IPS-18a (cell line): ENCODE data around the gene CALN1.
"Not testable (repeated sequence)": the region's sequence is repeated elsewhere in the genome, so short reads cannot be mapped to it uniquely, and the experiment has no call there.

Experiments
- H3K27ac ChIP-seq: one replicate; pipeline ENCODE4 v1.5.1; 2013; ENCODE audit warnings: low read length
- H3K27me3 ChIP-seq: one replicate; pipeline ENCODE4 v1.6.1; 2013; ENCODE audit warnings: mild to moderate bottlenecking, low read length; ENCODE audit not compliant: control insufficient read depth, insufficient read depth
- H3K36me3 ChIP-seq: one replicate; pipeline ENCODE4 v1.6.1; 2013; ENCODE audit warnings: low read depth, low read length; ENCODE audit not compliant: control insufficient read depth
- H3K4me1 ChIP-seq: one replicate; pipeline ENCODE4 v1.6.1; 2013; ENCODE audit warnings: low read depth, low read length; ENCODE audit not compliant: control insufficient read depth
- H3K4me3 ChIP-seq: one replicate; pipeline ENCODE4 v1.5.1; 2013; ENCODE audit warnings: low read length
- H3K9ac ChIP-seq: one replicate; pipeline ENCODE4 v1.6.1; 2013; ENCODE audit warnings: mild to moderate bottlenecking, low read length, moderate library complexity
- H3K9me3 ChIP-seq: one replicate; pipeline ENCODE4 v1.6.1; 2013; ENCODE audit warnings: low read depth, low read length; ENCODE audit not compliant: control insufficient read depth

The CALN1 gene

GRCh38 chr7:71962636-71963035, 449.5 kb downstream of the CALN1 start:
- Histone ChIP-seq H3K27ac (no peak overlapping the region), H3K9ac (no peak overlapping the region), H3K4me3 (no peak overlapping the region), H3K36me3 (no peaks in the 10 kb centered on the region), H3K27me3 (no peaks in the 10 kb centered on the region), H3K9me3 (no peaks in the 10 kb centered on the region), H3K4me1 (no peaks in the 10 kb centered on the region)

GRCh38 chr7:71961283-71961682, 450.9 kb downstream of the CALN1 start:
- Histone ChIP-seq H3K4me1 (no peaks in the 10 kb centered on the region), H3K9ac (no peak overlapping the region), H3K36me3 (no peaks in the 10 kb centered on the region), H3K27me3 (no peaks in the 10 kb centered on the region), H3K9me3 (no peaks in the 10 kb centered on the region), H3K27ac (no peak overlapping the region), H3K4me3 (no peak overlapping the region)

DNA sequence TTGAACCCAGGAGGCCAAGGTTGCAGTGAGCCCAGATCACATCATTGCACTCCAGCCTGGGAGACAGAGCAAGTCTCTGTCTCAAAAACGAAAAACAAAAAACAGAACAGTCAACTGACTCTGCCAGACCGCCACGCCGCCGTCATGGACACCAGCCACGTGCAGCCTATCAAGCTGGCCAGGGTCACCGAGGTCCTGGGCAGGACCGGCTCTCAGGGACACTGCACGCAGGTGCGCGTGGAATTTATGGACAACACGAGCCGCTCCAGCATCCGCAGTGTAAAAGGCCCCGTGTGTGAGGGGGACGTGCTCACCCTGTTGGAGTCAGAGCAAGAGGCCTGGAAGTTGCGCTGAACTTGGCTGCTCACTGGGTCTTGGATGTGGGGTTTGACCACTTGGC, 470.0 kb downstream of the CALN1 start:
- Histone ChIP-seq H3K27me3 (no peaks in the 10 kb centered on the region), H3K9ac (no peak overlapping the region), H3K9me3 (no peaks in the 10 kb centered on the region), H3K27ac (no peak overlapping the region), H3K4me3 (no peak overlapping the region), H3K36me3 (no peaks in the 10 kb centered on the region), H3K4me1 (peaks cover 8% of the 10 kb centered on the region)

- Histone ChIP-seq H3K4me1 (peaks cover 7% of the 10 kb centered on the region), H3K9ac (no peak overlapping the region), H3K4me3 (no peak overlapping the region), H3K36me3 (no peaks in the 10 kb centered on the region), H3K27me3 (no peaks in the 10 kb centered on the region), H3K27ac (no peak overlapping the region), H3K9me3 (no peaks in the 10 kb centered on the region)
These were observed 474.2 kb downstream of the CALN1 start for GRCh38 chr7:71937840-71938371.

DNA sequence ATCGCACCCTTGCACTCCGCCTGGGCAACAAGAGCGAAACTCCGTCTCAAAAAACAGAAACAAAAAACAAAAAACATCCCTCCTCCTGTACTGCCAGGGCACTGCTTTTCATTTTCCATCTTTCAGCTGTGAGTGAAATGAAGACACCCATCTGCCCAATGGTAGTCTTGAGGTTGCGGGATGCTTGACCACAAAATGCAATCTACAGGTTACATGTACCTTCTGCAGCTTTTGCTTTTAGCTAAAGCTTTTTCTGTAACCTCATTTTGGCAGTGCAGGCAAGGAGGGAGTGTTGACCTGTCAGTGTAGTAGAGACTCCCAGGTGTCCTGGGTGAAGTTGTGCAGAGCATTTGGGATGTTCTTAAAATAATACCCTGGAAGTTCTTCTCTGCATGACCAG, 476.5 kb downstream of the CALN1 start:
- Histone ChIP-seq H3K36me3 (no peaks in the 10 kb centered on the region), H3K27me3 (no peaks in the 10 kb centered on the region), H3K4me1 (no peaks in the 10 kb centered on the region), H3K9me3 (no peaks in the 10 kb centered on the region), H3K9ac (no peak overlapping the region), H3K27ac (no peak overlapping the region), H3K4me3 (no peak overlapping the region)

- no peak overlapping the region for H3K4me3 ChIP-seq
- no peak overlapping the region for H3K27ac ChIP-seq
- no peaks in the 10 kb centered on the region for H3K4me1 ChIP-seq
- no peak overlapping the region for H3K9ac ChIP-seq
- no peaks in the 10 kb centered on the region for H3K9me3 ChIP-seq
- H3K36me3 ChIP-seq = no peaks in the 10 kb centered on the region
- no peaks in the 10 kb centered on the region for H3K27me3 ChIP-seq
These were observed 478.7 kb downstream of the CALN1 start for GRCh38 chr7:71933426-71933825.

GRCh38 chr7:71925663-71926062, 486.5 kb downstream of the CALN1 start:
- Histone ChIP-seq H3K36me3 (no peaks in the 10 kb centered on the region), H3K27me3 (no peaks in the 10 kb centered on the region), H3K9ac (no peak overlapping the region), H3K4me1 (no peaks in the 10 kb centered on the region), H3K27ac (no peak overlapping the region), H3K9me3 (no peaks in the 10 kb centered on the region), H3K4me3 (no peak overlapping the region)

GRCh38 chr7:71914204-71914603, 497.9 kb downstream of the CALN1 start:
- not testable (repeated sequence) for H3K9me3 ChIP-seq, H3K27me3 ChIP-seq, H3K4me1 ChIP-seq, H3K4me3 ChIP-seq, H3K36me3 ChIP-seq, H3K27ac ChIP-seq, H3K9ac ChIP-seq

GRCh38 chr7:71912476-71912875, 499.7 kb downstream of the CALN1 start:
- Histone ChIP-seq H3K27ac (no peak overlapping the region), H3K9me3 (no peaks in the 10 kb centered on the region), H3K27me3 (no peaks in the 10 kb centered on the region), H3K9ac (no peak overlapping the region), H3K36me3 (no peaks in the 10 kb centered on the region), H3K4me1 (no peaks in the 10 kb centered on the region), H3K4me3 (no peak overlapping the region)

GRCh38 chr7:71911051-71911450, 501.1 kb downstream of the CALN1 start:
- H3K4me3 ChIP-seq = no peak overlapping the region
- H3K36me3 ChIP-seq = no peaks in the 10 kb centered on the region
- no peaks in the 10 kb centered on the region for H3K9me3 ChIP-seq
- H3K9ac ChIP-seq = no peak overlapping the region
- H3K4me1 ChIP-seq = no peaks in the 10 kb centered on the region
- H3K27ac ChIP-seq = no peak overlapping the region
- H3K27me3 ChIP-seq = no peaks in the 10 kb centered on the region

- H3K9me3 ChIP-seq = no peaks in the 10 kb centered on the region
- H3K9ac ChIP-seq = no peak overlapping the region
- H3K4me3 ChIP-seq = no peak overlapping the region
- H3K27ac ChIP-seq = no peak overlapping the region
- H3K4me1 ChIP-seq = no peaks in the 10 kb centered on the region
- no peaks in the 10 kb centered on the region for H3K36me3 ChIP-seq
- H3K27me3 ChIP-seq = no peaks in the 10 kb centered on the region
These were observed 506.3 kb downstream of the CALN1 start for GRCh38 chr7:71905821-71906220.

GRCh38 chr7:71904484-71904883, 507.7 kb downstream of the CALN1 start:
- Histone ChIP-seq H3K9ac (no peak overlapping the region), H3K4me1 (no peaks in the 10 kb centered on the region), H3K27ac (no peak overlapping the region), H3K36me3 (no peaks in the 10 kb centered on the region), H3K9me3 (no peaks in the 10 kb centered on the region), H3K27me3 (no peaks in the 10 kb centered on the region), H3K4me3 (no peak overlapping the region)
